Right ventricle myocardium inferior (tissue), 1 donor: Measurements from ENCODE around the gene PLD2. TPM values are rescaled to one million over a fixed set of nuclear protein-coding genes. Genes with fewer than 3 reads are reported as not detected.
"Not testable (repeated sequence)": the region's sequence is repeated elsewhere in the genome, so short reads cannot be mapped to it uniquely, and the experiment has no call there.

Experiments used
- ATAC-seq: fragments of 200-7000 bp; cut with Tn5 transposase; one replicate; pipeline ENCODE4 v1.9.1; 2020; ENCODE audit warnings: mild to moderate bottlenecking, moderate library complexity
- DNase-seq: peaks from one replicate; pipeline ENCODE4 v3.0.0; 2021; ENCODE audit errors: missing footprints
- intact Hi-C: fragments of 100-400 bp; cut with DNase I; formaldehyde crosslinking; loops from one replicate; pipeline ENCODE4 v1.11.0; 2022
- total RNA-seq: library from RNA; stranded (reverse); fragmentation: NEBNext Ultra II Directional; extraction: Animal tissue kit (Norgen Biotek cat#: 25700); gene quantifications from one replicate; pipeline ENCODE4 v1.2.1, GENCODE V29; 2021
- donor health status: DM: no; HTN: yes; CAD: no; lungs with severe emphysema.

The PLD2 gene
- total RNA-seq, 1 donor from 2014 or later = 12.6 TPM

GRCh38 chr17:4867535-4867934 lies 60.6 kb downstream of the PLD2 start:
- intact Hi-C loops, ATAC-seq, DNase-seq: not testable (repeated sequence)

GRCh38 chr17:4869058-4869998 lies 62.4 kb downstream of the PLD2 start:
- DNase-seq, intact Hi-C loops, ATAC-seq: not testable (repeated sequence)

GRCh38 chr17:4870855-4871254 lies 63.9 kb downstream of the PLD2 start:
- ATAC-seq = no peak
- intact Hi-C loops = no loop called here

GRCh38 chr17:4872786-4873185 lies 65.8 kb downstream of the PLD2 start:
- intact Hi-C loops = no loop called here
- DNase-seq (no peak), ATAC-seq (no peak)

More at GRCh38 chr17:4870855-4871254, 63.9 kb downstream of the PLD2 start:
- DNase-seq = no peak

Other genes starting within 250 kb of the PLD2 start
- gene GGT6, start 246.6 kb upstream of the PLD2 start, total RNA-seq = 0.14 TPM
- gene SMTNL2, start 222.6 kb upstream of the PLD2 start, total RNA-seq = 48.6 TPM
- gene ALOX15, start 165.5 kb upstream of the PLD2 start, total RNA-seq = 0.19 TPM
- 34.4 TPM for gene PELP1, start 103.0 kb upstream of the PLD2 start, total RNA-seq
- gene ARRB2, start 96.5 kb upstream of the PLD2 start, total RNA-seq = 28.3 TPM
- 17.2 TPM for gene MED11, start 75.7 kb upstream of the PLD2 start, total RNA-seq
- gene ZMYND15, start 67.3 kb upstream of the PLD2 start, total RNA-seq = 0.11 TPM
- 3.9 TPM for gene CXCL16, start 67.2 kb upstream of the PLD2 start, total RNA-seq
- gene TM4SF5, start 35.3 kb upstream of the PLD2 start, total RNA-seq = not detected
- gene VMO1, start 20.8 kb upstream of the PLD2 start, total RNA-seq = 0.70 TPM
- not detected for gene GLTPD2, start 18.2 kb upstream of the PLD2 start, total RNA-seq
- gene PSMB6, start 11.0 kb upstream of the PLD2 start, total RNA-seq = 225 TPM
- gene MINK1, start 26.2 kb downstream of the PLD2 start, total RNA-seq = 50.7 TPM
- 0.78 TPM for gene C17orf107, start 92.4 kb downstream of the PLD2 start, total RNA-seq
- 0.41 TPM for gene CHRNE, start 95.9 kb downstream of the PLD2 start, total RNA-seq
- not detected for gene GP1BA, start 125.1 kb downstream of the PLD2 start, total RNA-seq
- gene SLC25A11, start 132.9 kb downstream of the PLD2 start, total RNA-seq = 199 TPM
- 91.8 TPM for gene RNF167, start 133.1 kb downstream of the PLD2 start, total RNA-seq
- gene PFN1, start 141.4 kb downstream of the PLD2 start, total RNA-seq = 218 TPM
- 549 TPM for gene ENO3, start 144.0 kb downstream of the PLD2 start, total RNA-seq
- gene SPAG7, start 160.7 kb downstream of the PLD2 start, total RNA-seq = 166 TPM
- 37.1 TPM for gene CAMTA2, start 180.5 kb downstream of the PLD2 start, total RNA-seq
- gene INCA1, start 190.4 kb downstream of the PLD2 start, total RNA-seq = 2.4 TPM
- gene KIF1C, start 190.8 kb downstream of the PLD2 start, total RNA-seq = 708 TPM
- not detected for gene SLC52A1, start 228.3 kb downstream of the PLD2 start, total RNA-seq